ENCODE results near the gene PNKD.

The PNKD gene

DNA sequence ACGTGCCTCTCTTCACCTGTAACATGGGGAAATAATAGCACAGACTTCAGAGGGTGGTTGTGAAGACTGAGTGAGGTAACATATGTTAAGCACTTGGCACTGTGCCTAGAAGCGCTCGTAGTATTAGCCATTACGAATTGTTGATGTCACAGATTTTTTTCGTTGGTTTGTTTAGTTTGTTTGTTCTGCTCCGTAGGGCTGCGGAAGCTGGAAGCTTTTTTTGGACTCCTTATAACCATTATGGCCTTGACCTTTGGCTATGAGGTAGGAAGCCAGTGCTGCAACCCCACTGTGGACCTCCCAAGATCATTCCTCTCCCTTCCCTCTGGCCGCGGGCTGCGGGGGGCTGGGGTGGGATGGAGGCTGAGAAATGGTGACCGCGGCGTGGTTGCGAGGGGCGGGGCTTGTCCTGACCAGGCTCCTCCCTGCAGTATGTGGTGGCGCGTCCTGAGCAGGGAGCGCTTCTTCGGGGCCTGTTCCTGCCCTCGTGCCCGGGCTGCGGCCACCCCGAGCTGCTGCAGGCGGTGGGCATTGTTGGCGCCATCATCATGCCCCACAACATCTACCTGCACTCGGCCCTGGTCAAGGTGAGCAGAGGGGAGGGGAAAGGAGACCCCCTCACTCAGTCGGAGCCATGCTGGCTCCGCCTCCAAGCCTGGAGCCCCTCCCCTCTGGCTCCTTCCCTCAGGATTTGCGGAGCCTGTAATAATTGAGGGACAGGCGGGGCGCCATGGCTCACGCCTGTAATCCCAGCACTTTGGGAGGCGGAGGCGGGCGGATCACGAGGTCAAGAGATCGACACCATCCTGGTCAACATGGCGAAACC lies 117.3 kb downstream of the PNKD start:
- Histone ChIP-seq H3K36me3 (no peaks in the 10 kb centered on the region), H3K27me3 (peaks cover 0 to 5% of the 10 kb centered on the region in 2 donors), H3K4me3 (peak overlapping the region; percentile 34 to 44), H3K4me1 (peaks cover 0 to 10% (median 9%) of the 10 kb centered on the region in 4 donors), H3K9me3 (no peaks in the 10 kb centered on the region), H3K27ac (no peak overlapping the region)
- intact Hi-C loops (cut with DNase I; ENCODE audit: low total_unique reads) = no loop called here
- TF ChIP-seq, protein P1, sequence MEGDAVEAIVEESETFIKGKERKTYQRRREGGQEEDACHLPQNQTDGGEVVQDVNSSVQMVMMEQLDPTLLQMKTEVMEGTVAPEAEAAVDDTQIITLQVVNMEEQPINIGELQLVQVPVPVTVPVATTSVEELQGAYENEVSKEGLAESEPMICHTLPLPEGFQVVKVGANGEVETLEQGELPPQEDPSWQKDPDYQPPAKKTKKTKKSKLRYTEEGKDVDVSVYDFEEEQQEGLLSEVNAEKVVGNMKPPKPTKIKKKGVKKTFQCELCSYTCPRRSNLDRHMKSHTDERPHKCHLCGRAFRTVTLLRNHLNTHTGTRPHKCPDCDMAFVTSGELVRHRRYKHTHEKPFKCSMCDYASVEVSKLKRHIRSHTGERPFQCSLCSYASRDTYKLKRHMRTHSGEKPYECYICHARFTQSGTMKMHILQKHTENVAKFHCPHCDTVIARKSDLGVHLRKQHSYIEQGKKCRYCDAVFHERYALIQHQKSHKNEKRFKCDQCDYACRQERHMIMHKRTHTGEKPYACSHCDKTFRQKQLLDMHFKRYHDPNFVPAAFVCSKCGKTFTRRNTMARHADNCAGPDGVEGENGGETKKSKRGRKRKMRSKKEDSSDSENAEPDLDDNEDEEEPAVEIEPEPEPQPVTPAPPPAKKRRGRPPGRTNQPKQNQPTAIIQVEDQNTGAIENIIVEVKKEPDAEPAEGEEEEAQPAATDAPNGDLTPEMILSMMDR (IDR thresholded peaks at IDR 0.05) = no peak
- no peak for DNase-seq

DNA sequence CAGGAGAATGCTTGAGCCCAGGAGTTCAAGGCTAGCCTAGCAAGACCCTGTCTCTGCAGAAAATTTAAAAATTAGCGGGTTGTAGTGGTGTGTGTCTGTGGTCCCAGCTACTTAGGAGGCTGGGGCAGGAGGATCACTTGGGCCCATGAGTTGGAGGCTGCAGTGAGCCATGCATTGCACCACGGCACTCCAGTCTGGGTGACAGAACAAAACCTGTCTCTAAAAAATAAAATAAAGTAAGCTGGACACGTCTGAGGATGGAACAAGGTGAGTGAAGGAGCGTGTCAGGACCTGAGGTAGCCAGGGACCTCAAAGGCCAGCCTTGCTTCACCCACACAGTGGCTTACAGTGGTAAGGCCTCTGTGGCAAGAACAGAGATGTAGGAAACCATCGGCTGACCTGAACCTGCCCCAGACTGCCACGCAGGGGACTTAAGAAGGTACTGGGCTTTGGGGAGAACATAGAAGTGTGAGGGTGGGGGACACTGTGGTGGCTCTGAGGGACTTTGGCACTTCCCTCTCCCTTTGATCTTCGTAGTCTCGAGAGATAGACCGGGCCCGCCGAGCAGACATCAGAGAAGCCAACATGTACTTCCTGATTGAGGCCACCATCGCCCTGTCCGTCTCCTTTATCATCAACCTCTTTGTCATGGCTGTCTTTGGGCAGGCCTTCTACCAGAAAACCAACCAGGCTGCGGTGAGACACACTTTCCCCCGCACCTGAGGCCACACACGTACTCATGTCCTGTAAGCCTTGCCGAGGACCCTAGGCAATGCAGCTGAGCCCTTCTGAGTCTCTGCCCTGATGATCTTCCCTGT lies 119.2 kb downstream of the PNKD start:
- Histone ChIP-seq H3K36me3 (no peaks in the 10 kb centered on the region), H3K4me1 (peaks cover 0 to 10% (median 9%) of the 10 kb centered on the region in 4 donors), H3K9me3 (no peaks in the 10 kb centered on the region), H3K27ac (no peak overlapping the region), H3K4me3 (no peak overlapping the region), H3K27me3 (peaks cover 0 to 5% of the 10 kb centered on the region in 2 donors)
- no peak for DNase-seq
- TF ChIP-seq, protein P1 (IDR thresholded peaks at IDR 0.05) = no peak
- intact Hi-C loops (cut with DNase I; ENCODE audit: low total_unique reads) = no loop called here

DNA sequence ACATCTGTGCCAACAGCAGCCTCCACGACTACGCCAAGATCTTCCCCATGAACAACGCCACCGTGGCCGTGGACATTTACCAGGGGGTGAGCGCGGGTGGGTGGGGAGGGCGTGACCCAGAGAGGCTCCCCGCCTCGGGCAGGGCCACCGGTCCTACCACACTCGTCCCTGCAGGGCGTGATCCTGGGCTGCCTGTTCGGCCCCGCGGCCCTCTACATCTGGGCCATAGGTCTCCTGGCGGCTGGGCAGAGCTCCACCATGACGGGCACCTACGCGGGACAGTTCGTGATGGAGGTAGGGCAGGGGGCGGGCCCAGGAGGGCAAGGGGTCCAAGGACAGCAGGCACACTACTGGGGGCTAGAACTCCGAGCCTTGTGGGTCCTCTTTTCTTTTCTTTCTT lies 120.9 kb downstream of the PNKD start:
- Histone ChIP-seq H3K4me1 (peaks cover 0 to 17% (median 9%) of the 10 kb centered on the region in 4 donors), H3K27ac (no peak overlapping the region), H3K36me3 (no peaks in the 10 kb centered on the region), H3K4me3 (no peak overlapping the region), H3K27me3 (peaks cover 0 to 5% of the 10 kb centered on the region in 2 donors), H3K9me3 (no peaks in the 10 kb centered on the region)
- no peak for DNase-seq
- intact Hi-C loops (cut with DNase I; ENCODE audit: low total_unique reads) = no loop called here
- TF ChIP-seq, protein P1 (IDR thresholded peaks at IDR 0.05) = no peak

DNA sequence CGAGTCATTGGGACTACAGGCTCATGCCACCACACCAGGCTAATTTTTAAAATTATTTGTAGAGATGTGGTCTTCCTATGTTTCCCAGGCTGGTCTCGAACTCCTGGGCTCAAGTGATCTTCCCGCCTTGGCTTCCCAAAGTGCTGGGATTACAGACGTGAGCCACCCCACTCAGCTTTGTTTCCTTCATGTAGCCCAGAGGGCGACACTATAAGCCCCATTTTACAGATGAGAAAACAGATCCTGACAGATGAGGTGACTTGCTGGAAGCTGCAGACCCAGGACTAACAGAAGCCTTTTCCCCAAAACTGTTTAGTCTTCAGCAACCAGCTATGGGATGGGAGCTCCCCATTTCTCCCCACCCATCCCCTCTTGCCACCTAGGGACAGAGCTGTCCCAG lies 122.1 kb downstream of the PNKD start:
- Histone ChIP-seq H3K27ac (no peak overlapping the region), H3K27me3 (peaks cover 0 to 4% of the 10 kb centered on the region in 2 donors), H3K4me3 (no peak overlapping the region), H3K9me3 (no peaks in the 10 kb centered on the region), H3K36me3 (no peaks in the 10 kb centered on the region), H3K4me1 (peaks cover 0 to 19% (median 10%) of the 10 kb centered on the region in 4 donors)
- no peak for DNase-seq
- TF ChIP-seq, protein P1 (IDR thresholded peaks at IDR 0.05) = no peak
- intact Hi-C loops (cut with DNase I; ENCODE audit: low total_unique reads) = no loop called here

DNA sequence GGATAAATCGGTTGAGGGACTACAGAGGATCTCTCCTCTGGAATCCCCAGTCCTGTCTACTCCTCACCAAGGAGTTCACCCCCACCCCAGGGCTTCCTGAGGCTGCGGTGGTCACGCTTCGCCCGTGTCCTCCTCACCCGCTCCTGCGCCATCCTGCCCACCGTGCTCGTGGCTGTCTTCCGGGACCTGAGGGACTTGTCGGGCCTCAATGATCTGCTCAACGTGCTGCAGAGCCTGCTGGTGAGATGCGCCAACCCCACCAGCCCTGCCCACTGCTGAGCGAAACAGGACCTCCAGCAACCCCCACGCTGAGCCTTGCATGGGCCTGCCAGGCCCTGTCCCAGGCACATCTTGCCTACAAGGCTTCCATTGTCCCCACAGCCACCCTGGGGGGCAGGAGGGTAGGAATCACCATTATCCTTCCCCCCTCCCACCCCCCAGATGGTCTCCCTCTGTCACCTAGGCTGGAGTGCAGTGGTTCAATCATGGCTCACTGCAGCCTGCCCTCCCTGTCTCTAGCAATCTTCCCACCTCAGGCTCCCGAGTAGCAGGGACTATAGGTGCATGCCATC lies 122.7 kb downstream of the PNKD start:
- intact Hi-C loops (cut with DNase I; ENCODE audit: low total_unique reads) = no loop called here
- DNase-seq = no peak
- Histone ChIP-seq H3K9me3 (no peaks in the 10 kb centered on the region), H3K27me3 (no peaks in the 10 kb centered on the region), H3K4me3 (no peak overlapping the region), H3K36me3 (no peaks in the 10 kb centered on the region), H3K4me1 (peaks cover 0 to 15% (median 8%) of the 10 kb centered on the region in 4 donors), H3K27ac (no peak overlapping the region)
- TF ChIP-seq, protein P1 (IDR thresholded peaks at IDR 0.05) = no peak

Data from tibial artery (tissue), 4 donors.